ENCODE results near the gene TXNRD1.

- TF ChIP-seq CTCF (IDR thresholded peaks at IDR 0.05) (no peak), POLR2A (IDR thresholded peaks at IDR 0.05) (no peak)
Observed at GRCh38 chr12:104319918-104320626, 104.5 kb downstream of the TXNRD1 start.
